ENCODE data around the gene CCDC110. TPM values are rescaled to one million over a fixed set of nuclear protein-coding genes. Genes with fewer than 3 reads are reported as not detected.

The CCDC110 gene
- total RNA-seq, 1 donor from 2014 or later, result 2.3 TPM

DNA sequence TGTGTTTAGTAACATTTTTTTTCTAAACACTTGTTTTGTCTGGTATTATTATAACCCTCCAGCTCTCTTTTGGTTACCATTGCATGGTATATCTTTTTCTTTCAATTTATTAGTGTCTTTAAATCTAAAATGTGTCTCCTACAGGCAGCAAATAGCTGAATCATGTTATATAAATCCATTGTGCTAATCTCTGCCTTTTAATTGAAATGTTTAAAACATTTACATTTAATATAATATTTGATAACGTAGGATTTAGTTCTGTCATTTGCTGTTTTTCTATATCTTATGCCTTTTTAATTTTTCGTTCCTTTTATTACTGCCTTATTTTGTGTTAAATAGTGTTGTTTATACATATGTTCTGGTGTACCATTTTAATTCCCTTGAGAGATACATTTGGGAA, 17.1 kb upstream of the CCDC110 start:
- no peak for TF ChIP-seq CTCF (IDR thresholded peaks at IDR 0.05)
- DNase-seq (ENCODE audit: low spot score), result no peak
- Mint-ChIP-seq H3K27ac (ENCODE audit: unreplicated experiment) (no peak overlapping the region), H3K4me3 (ENCODE audit: unreplicated experiment) (no peak overlapping the region), H3K27me3 (ENCODE audit: low read depth) (no peaks in the 10 kb centered on the region), H3K4me1 (ENCODE audit: low read depth) (no peaks in the 10 kb centered on the region), H3K9me3 (ENCODE audit: low read depth) (peaks cover 19% of the 10 kb centered on the region), H3K36me3 (ENCODE audit: low read depth) (peaks cover 4% of the 10 kb centered on the region)

GRCh38 chr4:185481401-185481800, 9.9 kb upstream of the CCDC110 start:
- no peak for DNase-seq (ENCODE audit: low spot score)
- Mint-ChIP-seq H3K27me3 (ENCODE audit: low read depth) (no peaks in the 10 kb centered on the region), H3K4me3 (ENCODE audit: unreplicated experiment) (no peak overlapping the region), H3K9me3 (ENCODE audit: low read depth) (no peaks in the 10 kb centered on the region), H3K36me3 (ENCODE audit: low read depth) (no peaks in the 10 kb centered on the region), H3K27ac (ENCODE audit: unreplicated experiment) (no peak overlapping the region), H3K4me1 (ENCODE audit: low read depth) (peaks cover 5% of the 10 kb centered on the region)
- no peak for TF ChIP-seq CTCF (IDR thresholded peaks at IDR 0.05)

- H3K27ac Mint-ChIP-seq (ENCODE audit: unreplicated experiment), result no peak overlapping the region
- H3K4me1 Mint-ChIP-seq (ENCODE audit: low read depth), result peaks cover 5% of the 10 kb centered on the region
- no peaks in the 10 kb centered on the region for H3K9me3 Mint-ChIP-seq (ENCODE audit: low read depth)
Observed at GRCh38 chr4:185480016-185480732, 8.6 kb upstream of the CCDC110 start.

DNA sequence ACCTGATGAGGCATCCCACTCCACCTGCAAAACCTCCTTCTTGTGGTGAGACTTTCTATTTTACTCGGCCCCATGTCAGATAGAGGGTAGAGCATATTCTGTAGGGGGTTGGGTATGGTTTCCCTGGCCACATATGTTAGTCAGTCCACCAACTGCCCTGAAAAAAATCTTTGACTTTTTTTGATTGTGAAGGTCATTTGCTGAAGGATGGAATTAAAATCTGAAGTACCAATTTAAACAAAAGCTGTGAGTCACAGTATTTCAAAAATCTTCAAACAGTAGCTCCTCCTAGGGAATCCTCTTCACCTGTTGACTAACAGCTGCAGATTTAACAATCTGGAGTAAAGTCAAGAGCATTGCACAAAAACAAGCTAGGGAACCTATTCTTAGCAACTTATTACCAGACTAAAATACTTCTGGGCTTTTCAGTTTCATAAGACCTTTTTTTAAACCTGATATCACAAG, 8.0 kb upstream of the CCDC110 start:
- no peak for TF ChIP-seq CTCF (IDR thresholded peaks at IDR 0.05)
- Mint-ChIP-seq H3K4me1 (ENCODE audit: low read depth) (peaks cover 5% of the 10 kb centered on the region), H3K4me3 (ENCODE audit: unreplicated experiment) (no peak overlapping the region), H3K9me3 (ENCODE audit: low read depth) (no peaks in the 10 kb centered on the region), H3K27me3 (ENCODE audit: low read depth) (no peaks in the 10 kb centered on the region), H3K27ac (ENCODE audit: unreplicated experiment) (no peak overlapping the region), H3K36me3 (ENCODE audit: low read depth) (no peaks in the 10 kb centered on the region)
- no peak for DNase-seq (ENCODE audit: low spot score)

More at GRCh38 chr4:185480016-185480732, 8.6 kb upstream of the CCDC110 start:
- TF ChIP-seq CTCF (IDR thresholded peaks at IDR 0.05), result no peak
- no peak for DNase-seq (ENCODE audit: low spot score)
- Mint-ChIP-seq H3K36me3 (ENCODE audit: low read depth) (no peaks in the 10 kb centered on the region), H3K27me3 (ENCODE audit: low read depth) (no peaks in the 10 kb centered on the region), H3K4me3 (ENCODE audit: unreplicated experiment) (no peak overlapping the region)

DNA sequence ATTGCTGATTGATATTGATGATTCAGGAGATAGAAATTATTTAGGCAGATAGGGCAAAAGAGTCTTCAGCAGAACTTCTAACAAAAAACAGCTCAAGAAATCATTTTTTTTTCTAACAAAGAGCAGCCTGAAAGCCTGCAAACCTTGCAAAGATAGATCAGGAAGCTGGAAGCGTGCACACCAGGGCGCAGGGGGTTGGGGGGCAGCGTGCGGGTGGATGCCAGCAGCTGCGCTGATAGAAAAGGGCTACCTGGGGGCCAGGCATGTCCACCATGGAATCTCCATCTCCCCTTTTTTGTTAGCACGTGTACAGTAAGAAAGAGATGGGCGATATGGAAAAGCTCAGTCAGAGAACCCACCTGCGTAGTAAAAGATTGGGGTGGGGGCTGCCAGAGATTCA, 1.7 kb upstream of the CCDC110 start:
- DNase-seq (ENCODE audit: low spot score), result no peak
- Mint-ChIP-seq H3K4me1 (ENCODE audit: low read depth) (peaks cover 7% of the 10 kb centered on the region), H3K36me3 (ENCODE audit: low read depth) (no peaks in the 10 kb centered on the region), H3K27me3 (ENCODE audit: low read depth) (no peaks in the 10 kb centered on the region), H3K4me3 (ENCODE audit: unreplicated experiment) (no peak overlapping the region), H3K9me3 (ENCODE audit: low read depth) (no peaks in the 10 kb centered on the region), H3K27ac (ENCODE audit: unreplicated experiment) (no peak overlapping the region)
- TF ChIP-seq CTCF (IDR thresholded peaks at IDR 0.05), result no peak
